Amygdala (tissue), 56 donors: ENCODE measurements around the gene PRPF31.

Experiments
- DNase-seq, 56 donors: peaks; one replicate each; lab custom pipeline; 2025; lab: John Stamatoyannopoulos, UW

Gene PRPF31

GRCh38 chr19:54107876-54108490 is 7.6 kb upstream of the PRPF31 start:
- DNase-seq, result no peak

GRCh38 chr19:54108496-54108895 is 7.1 kb upstream of the PRPF31 start:
- DNase-seq, result no peak

GRCh38 chr19:54109651-54110050 is 5.9 kb upstream of the PRPF31 start:
- no peak for DNase-seq

GRCh38 chr19:54114340-54115108 is 1.0 kb upstream of the PRPF31 start:
- DNase-seq, result peak in 32 of 56 donors; percentile 10 to 66 (median 29)

GRCh38 chr19:54121259-54121658 is 5.7 kb downstream of the PRPF31 start:
- DNase-seq, result no peak

- DNase-seq, result no peak
These were observed 8.1 kb downstream of the PRPF31 start for GRCh38 chr19:54123682-54124081.

- DNase-seq, result no peak
These were observed 8.8 kb downstream of the PRPF31 start for GRCh38 chr19:54124393-54124792.

- DNase-seq, result no peak
These were observed 10.2 kb downstream of the PRPF31 start for GRCh38 chr19:54125713-54126112.

- DNase-seq, result no peak
These were observed 12.3 kb downstream of the PRPF31 start for GRCh38 chr19:54127688-54128440.

GRCh38 chr19:54128441-54128725 is 12.8 kb downstream of the PRPF31 start:
- no peak for DNase-seq

- no peak for DNase-seq
These were observed 13.5 kb downstream of the PRPF31 start for GRCh38 chr19:54128796-54129616.

GRCh38 chr19:54129617-54129996 is 14.1 kb downstream of the PRPF31 start:
- no peak for DNase-seq

- DNase-seq, result peak in 14 of 56 donors; percentile 10 to 81 (median 29)
These were observed 17.9 kb downstream of the PRPF31 start for GRCh38 chr19:54133312-54133956.

- DNase-seq, result no peak
These were observed 18.5 kb downstream of the PRPF31 start for GRCh38 chr19:54133957-54134590.

- DNase-seq, result peak in 2 of 56 donors; percentile 31 to 58
These were observed 20.7 kb downstream of the PRPF31 start for GRCh38 chr19:54136086-54136863.

GRCh38 chr19:54136864-54137698 is 21.5 kb downstream of the PRPF31 start:
- peak; percentile 85 to 100 (median 100) for DNase-seq

- DNase-seq, result peak in 2 of 56 donors; percentile 54 to 57
These were observed 22.3 kb downstream of the PRPF31 start, which contains the start of gene CNOT3 for GRCh38 chr19:54137699-54138488. TSS of gene CNOT3 (plus strand) at chr19:54137762. CDS start at chr19:54142979, 5,217 bp downstream.
